Activated T-cell treated with anti-CD3 and anti-CD28 coated beads, Interleukin-2, amount 50 U/mL, for 72 hours (primary cell): ENCODE data around the gene CUTC. TPM values are rescaled to one million over a fixed set of nuclear protein-coding genes. Genes with fewer than 3 reads are reported as not detected.

Source experiments
- ATAC-seq, 2 donors: fragments of 150-1000 bp; cut with Tn5 transposase; replicated peaks in 1 of 2; 2 replicates each; pipeline ENCODE4 v1.10.0; 2021; ENCODE audit warnings: moderate library complexity in 2 of 2, mild to moderate bottlenecking in 1 of 2
- DNase-seq, 2 donors: peaks; one replicate each; pipeline ENCODE4 v3.0.0; 2021 to 2022; ENCODE audit warnings: mixed read lengths in 1 of 2
- H3K27ac Mint-ChIP-seq: one replicate; pipeline ENCODE4 v1.8.0; 2022; ENCODE audit warnings: mild to moderate bottlenecking, moderate library complexity, mixed read lengths
- H3K27me3 Mint-ChIP-seq: one replicate; pipeline ENCODE4 v1.8.0; 2022; ENCODE audit warnings: low read depth, mixed read lengths
- H3K36me3 Mint-ChIP-seq, 2 donors: one replicate each; pipeline ENCODE4 v1.8.0; 2022; ENCODE audit warnings: mixed read lengths in 2 of 2, mild to moderate bottlenecking in 1 of 2; ENCODE audit not compliant: insufficient read depth in 2 of 2
- H3K4me1 Mint-ChIP-seq: one replicate; pipeline ENCODE4 v1.8.0; 2022; ENCODE audit warnings: low read depth, mixed read lengths
- H3K4me3 Mint-ChIP-seq, 2 donors: one replicate each; pipeline ENCODE4 v1.8.0; 2022; ENCODE audit warnings: mild to moderate bottlenecking in 2 of 2, mixed read lengths in 2 of 2, moderate library complexity in 2 of 2
- H3K9me3 Mint-ChIP-seq, 2 donors: one replicate each; pipeline ENCODE4 v1.8.0; 2022; ENCODE audit warnings: mixed read lengths in 2 of 2
- total RNA-seq, 2 donors: library from RNA; stranded (reverse); gene quantifications; one replicate each; pipeline ENCODE4 v1.2.3, GENCODE V29; 2022

The CUTC gene, protein sequence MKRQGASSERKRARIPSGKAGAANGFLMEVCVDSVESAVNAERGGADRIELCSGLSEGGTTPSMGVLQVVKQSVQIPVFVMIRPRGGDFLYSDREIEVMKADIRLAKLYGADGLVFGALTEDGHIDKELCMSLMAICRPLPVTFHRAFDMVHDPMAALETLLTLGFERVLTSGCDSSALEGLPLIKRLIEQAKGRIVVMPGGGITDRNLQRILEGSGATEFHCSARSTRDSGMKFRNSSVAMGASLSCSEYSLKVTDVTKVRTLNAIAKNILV
- total RNA-seq = 10 to 100 TPM; 23.8 to 29.4 TPM

DNA sequence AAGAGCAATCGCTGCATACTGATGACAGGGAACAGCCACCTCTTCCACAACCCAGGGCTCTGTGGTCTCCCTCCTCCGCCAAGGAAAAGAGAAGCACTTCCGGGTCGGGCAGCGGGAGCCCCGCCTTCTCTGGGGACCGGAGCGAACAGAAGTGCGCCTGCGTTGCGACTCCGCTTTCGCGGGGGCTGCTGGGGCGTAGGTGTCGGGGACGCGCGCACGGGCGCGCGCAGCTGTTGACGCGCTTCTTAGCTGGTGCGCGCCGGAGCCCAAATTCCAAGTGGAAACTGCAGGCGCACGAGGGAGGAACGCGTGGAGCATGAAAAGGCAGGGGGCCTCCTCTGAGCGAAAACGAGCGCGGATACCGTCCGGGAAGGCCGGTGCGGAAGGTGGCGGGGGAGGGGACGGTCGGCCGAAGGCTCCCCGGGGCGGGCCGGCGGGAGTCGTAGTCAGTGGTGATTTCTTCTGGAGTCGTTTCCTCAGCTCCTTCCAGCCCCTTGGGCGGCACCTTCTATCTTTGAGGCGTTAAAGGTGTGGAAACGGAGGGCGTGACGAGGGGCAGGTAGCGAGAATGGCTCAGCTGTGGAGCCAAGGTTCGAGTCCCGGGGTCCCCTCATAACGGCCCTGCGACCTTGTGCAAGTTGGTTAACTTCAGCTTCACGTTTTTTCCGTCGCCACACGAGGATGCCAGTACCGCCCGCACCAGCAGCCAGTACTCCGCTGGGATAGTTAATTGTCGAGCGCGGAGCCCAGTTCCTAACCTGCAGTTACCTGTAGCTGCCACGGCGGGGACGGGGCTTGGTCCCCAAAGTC is at the start of gene CUTC, which contains the start of gene COX15:
CUTC (plus strand) TSS at position 202 of the 810 bp plus-strand sequence; CDS start at position 317, 115 bp downstream.
COX15 (minus strand) TSS at position 95 of the 810 bp plus-strand sequence; CDS start at position 17, 78 bp downstream.
- H3K27me3 Mint-ChIP-seq = no peaks in the 10 kb centered on the region
- peaks cover 8 to 26% of the 10 kb centered on the region in 2 donors for H3K36me3 Mint-ChIP-seq
- H3K4me3 Mint-ChIP-seq = peak within 1 kb of the TSS; percentile 97 to 99
- H3K27ac Mint-ChIP-seq = peak within 1 kb of the TSS; percentile 98
- DNase-seq (peak; percentile 94 to 96), ATAC-seq (peak; percentile 94)
- H3K4me1 Mint-ChIP-seq = peaks cover 39% of the 10 kb centered on the region
- no peaks in the 10 kb centered on the region for H3K9me3 Mint-ChIP-seq

DNA sequence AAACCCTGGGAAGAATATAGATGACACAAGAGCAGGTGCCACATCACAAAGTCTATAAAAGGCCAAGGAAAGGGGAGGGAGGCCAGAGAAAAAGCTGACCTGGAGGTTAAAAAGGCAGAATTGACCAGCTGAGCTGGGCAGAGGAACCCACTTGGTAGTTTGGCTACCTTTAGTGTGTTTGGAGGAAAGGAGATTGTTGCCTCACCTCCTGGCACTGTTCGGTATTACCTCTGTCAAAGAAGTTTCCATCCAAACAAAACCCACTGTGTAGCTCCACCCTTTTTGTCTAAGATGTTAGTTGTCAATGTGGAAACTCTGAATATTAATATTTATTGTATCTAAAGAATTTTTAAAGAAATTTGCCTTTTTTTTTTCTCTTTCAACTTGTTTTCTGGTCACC is 49.3 kb upstream of the CUTC start:
- H3K4me1 Mint-ChIP-seq = no peaks in the 10 kb centered on the region
- ATAC-seq (no peak), DNase-seq (no peak)
- no peak overlapping the region for H3K4me3 Mint-ChIP-seq
- peaks cover 1 to 3% of the 10 kb centered on the region in 2 donors for H3K36me3 Mint-ChIP-seq
- H3K27ac Mint-ChIP-seq = no peak overlapping the region
- no peaks in the 10 kb centered on the region for H3K27me3 Mint-ChIP-seq
- no peaks in the 10 kb centered on the region for H3K9me3 Mint-ChIP-seq

DNA sequence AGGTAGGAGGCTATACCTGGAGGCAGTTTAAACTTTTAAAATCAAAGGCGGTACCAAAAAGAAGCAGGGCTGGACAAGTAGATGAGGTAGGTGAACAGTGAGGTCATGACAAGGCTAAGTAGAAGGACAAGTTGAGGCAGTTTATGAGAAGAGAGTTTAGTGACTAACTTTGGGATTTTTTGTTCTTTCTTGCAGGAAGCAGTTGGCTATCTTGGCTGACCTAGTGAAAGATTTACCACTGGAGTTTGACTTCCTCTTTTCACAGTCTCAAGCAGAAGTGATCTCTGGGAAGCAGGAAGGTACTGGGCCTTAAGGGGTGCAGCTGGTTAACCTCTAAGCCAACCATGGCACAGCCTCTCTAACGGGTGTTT is 46.5 kb upstream of the CUTC start:
- H3K4me3 Mint-ChIP-seq = no peak overlapping the region
- no peaks in the 10 kb centered on the region for H3K4me1 Mint-ChIP-seq
- peaks cover 0 to 6% of the 10 kb centered on the region in 2 donors for H3K36me3 Mint-ChIP-seq
- H3K27me3 Mint-ChIP-seq = no peaks in the 10 kb centered on the region
- no peak for ATAC-seq
- no peak for DNase-seq
- no peak overlapping the region for H3K27ac Mint-ChIP-seq
- H3K9me3 Mint-ChIP-seq = no peaks in the 10 kb centered on the region

DNA sequence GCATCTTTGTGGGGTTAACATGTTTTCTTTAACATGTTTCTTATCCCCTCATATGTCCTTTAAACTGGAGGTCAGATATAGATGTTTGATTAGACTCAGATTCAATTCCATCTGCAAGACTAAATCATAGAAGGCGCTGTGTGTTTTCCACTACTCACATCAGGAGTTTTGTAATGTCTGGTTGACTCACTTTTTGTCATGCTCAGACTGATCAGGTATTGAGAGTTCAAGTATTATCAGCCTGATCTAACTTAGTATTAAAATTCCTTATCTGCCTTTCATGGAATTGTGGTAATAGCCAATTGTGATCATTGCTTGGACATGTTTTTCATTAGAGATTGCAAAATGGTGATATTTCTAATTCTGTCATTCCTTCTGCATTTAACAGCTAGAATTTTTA is 42.6 kb upstream of the CUTC start:
- H3K36me3 Mint-ChIP-seq = peaks cover 4 to 12% of the 10 kb centered on the region in 2 donors
- H3K27ac Mint-ChIP-seq = no peak overlapping the region
- no peak overlapping the region for H3K4me3 Mint-ChIP-seq
- ATAC-seq (no peak), DNase-seq (no peak)
- H3K9me3 Mint-ChIP-seq = no peaks in the 10 kb centered on the region
- H3K4me1 Mint-ChIP-seq = no peaks in the 10 kb centered on the region
- H3K27me3 Mint-ChIP-seq = no peaks in the 10 kb centered on the region

DNA sequence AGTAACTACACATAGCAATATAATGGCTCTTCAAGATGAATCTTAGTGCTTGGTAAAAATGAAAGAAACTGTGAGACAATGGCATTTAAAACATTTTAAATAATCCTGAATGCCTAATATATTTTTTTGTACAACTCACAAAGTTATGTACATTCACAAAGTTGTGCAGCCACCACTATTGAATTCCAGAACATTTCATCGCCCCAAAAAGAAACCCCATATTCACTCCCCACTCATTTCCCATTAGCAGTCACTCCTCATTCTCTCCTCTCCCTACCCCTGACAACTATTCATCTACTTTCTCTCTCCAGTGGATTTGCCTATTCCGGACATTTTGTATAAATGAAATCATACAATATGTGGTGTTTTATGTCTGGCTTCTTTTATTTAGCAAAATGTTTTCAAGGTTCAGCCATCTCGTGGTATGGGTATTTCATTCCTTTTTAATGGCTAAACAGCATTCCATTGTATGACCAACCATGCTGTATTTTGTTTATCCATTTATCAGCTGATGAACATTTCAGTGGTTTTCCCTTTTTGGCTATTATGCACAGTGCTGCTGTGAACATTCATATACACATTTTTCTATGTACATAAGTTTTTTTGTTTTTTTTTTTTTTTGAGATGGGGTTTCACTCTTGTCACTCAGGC is 38.0 kb upstream of the CUTC start:
- no peak overlapping the region for H3K27ac Mint-ChIP-seq
- DNase-seq = no peak
- H3K9me3 Mint-ChIP-seq = no peaks in the 10 kb centered on the region
- H3K4me3 Mint-ChIP-seq = no peak overlapping the region
- no peaks in the 10 kb centered on the region for H3K4me1 Mint-ChIP-seq
- no peaks in the 10 kb centered on the region for H3K27me3 Mint-ChIP-seq
- H3K36me3 Mint-ChIP-seq = peaks cover 4 to 10% of the 10 kb centered on the region in 2 donors
- no peak for ATAC-seq

DNA sequence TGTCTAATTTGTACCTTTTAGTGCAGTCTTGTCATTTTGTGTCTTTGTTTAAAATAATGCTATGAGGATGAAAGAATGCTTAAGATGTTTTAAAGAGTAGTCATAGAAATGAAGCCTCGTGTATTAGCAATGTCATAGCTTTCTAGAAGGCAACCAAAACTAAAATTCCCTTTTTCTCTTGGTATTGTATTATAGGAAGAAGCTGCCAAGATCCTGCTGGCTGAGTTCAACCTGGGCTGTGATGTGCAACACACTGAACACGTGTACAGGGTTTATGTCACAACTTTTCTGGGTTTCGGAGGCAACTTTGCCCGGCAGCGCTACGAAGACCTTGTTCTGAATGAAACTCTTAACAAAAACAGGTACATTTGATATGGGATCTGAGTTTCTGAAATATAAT is 36.3 kb upstream of the CUTC start:
- Mint-ChIP-seq H3K27me3 (no peaks in the 10 kb centered on the region), H3K4me1 (no peaks in the 10 kb centered on the region), H3K4me3 (no peak overlapping the region), H3K27ac (no peak overlapping the region), H3K9me3 (no peaks in the 10 kb centered on the region), H3K36me3 (peaks cover 6 to 10% of the 10 kb centered on the region in 2 donors)
- ATAC-seq = no peak
- no peak for DNase-seq

DNA sequence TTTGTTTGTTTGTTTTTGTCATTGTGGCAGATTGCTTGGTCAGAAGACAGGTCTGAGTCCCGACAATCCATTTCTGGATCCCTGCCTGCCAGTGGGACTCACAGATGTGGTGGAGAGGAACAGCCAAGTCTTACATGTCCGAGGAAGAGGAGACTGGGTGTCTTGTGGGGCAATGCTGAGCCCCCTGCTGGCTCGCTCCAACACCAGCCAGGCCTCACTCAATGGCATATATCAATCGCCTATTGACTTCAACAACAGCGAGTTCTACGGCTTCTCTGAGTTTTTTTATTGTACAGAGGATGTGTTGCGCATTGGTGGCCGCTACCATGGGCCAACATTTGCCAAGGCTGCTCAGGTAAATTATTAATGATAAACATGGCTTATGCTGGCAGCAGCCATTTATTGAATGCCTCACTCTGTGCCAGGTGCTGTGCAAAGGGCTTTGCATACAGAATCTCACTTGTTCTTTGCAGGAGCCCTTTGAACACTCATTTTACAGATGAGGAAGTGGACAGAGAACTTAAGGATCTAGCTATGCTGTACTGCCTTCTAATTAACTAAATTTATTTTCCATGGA is 33.4 kb upstream of the CUTC start:
- H3K4me1 Mint-ChIP-seq = no peaks in the 10 kb centered on the region
- H3K27me3 Mint-ChIP-seq = no peaks in the 10 kb centered on the region
- no peak overlapping the region for H3K27ac Mint-ChIP-seq
- DNase-seq = no peak
- H3K36me3 Mint-ChIP-seq = peaks cover 4 to 7% of the 10 kb centered on the region in 2 donors
- no peak for ATAC-seq
- H3K9me3 Mint-ChIP-seq = no peaks in the 10 kb centered on the region
- no peak overlapping the region for H3K4me3 Mint-ChIP-seq

DNA sequence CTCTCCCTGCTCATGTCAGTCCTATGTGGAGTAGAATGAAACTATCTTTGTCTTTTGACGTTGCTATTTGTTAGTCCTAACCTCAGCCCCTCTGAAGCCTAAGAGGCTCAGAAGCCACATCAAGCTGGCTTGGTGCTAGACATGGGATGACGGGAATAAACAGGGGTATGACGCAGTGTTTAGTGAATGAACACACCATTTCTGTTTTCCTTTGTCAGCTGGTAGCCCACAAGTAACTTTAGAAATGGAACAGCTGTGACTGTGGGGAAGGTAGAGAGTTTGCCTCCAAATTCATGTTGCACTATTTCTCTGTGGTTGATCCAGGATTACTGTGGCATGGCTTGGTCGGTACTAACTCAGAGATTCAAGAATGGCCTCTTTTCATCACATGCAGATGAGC is 31.4 kb upstream of the CUTC start:
- no peaks in the 10 kb centered on the region for H3K27me3 Mint-ChIP-seq
- no peak overlapping the region for H3K4me3 Mint-ChIP-seq
- no peak for DNase-seq
- no peak overlapping the region for H3K27ac Mint-ChIP-seq
- ATAC-seq = no peak
- peaks cover 4 to 7% of the 10 kb centered on the region in 2 donors for H3K36me3 Mint-ChIP-seq
- H3K4me1 Mint-ChIP-seq = no peaks in the 10 kb centered on the region
- H3K9me3 Mint-ChIP-seq = no peaks in the 10 kb centered on the region

DNA sequence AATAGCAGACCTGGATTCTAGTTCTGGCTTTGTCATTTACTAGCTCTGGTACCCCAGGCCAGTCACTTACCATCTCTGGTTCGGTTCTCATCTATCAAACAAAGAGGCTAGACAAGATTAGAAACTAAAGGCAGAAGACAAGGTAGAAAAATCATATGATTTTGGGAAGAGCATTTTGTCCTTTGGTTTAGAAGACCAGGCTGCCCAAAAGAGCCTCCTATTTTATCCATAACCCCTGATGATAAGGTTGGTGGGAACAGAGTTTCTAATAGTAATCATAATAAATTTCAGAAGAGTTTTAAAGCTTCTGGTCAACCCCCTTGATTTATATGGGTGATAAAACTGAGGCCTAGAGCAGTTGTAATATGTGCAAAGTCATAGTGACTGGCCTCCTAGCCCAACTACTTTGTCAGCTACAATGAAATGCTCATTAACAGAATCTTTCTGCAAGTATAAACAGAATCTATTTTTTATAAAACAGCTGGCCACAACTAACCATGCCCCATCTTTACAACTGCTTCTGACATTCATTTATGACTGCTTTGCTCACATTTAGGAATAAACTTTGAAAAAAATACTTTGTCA is 23.5 kb upstream of the CUTC start:
- Mint-ChIP-seq H3K27ac (no peak overlapping the region), H3K9me3 (no peaks in the 10 kb centered on the region), H3K27me3 (no peaks in the 10 kb centered on the region), H3K4me3 (no peak overlapping the region), H3K4me1 (peaks cover 20% of the 10 kb centered on the region), H3K36me3 (peaks cover 2 to 5% of the 10 kb centered on the region in 2 donors)
- ATAC-seq (no peak), DNase-seq (no peak)

DNA sequence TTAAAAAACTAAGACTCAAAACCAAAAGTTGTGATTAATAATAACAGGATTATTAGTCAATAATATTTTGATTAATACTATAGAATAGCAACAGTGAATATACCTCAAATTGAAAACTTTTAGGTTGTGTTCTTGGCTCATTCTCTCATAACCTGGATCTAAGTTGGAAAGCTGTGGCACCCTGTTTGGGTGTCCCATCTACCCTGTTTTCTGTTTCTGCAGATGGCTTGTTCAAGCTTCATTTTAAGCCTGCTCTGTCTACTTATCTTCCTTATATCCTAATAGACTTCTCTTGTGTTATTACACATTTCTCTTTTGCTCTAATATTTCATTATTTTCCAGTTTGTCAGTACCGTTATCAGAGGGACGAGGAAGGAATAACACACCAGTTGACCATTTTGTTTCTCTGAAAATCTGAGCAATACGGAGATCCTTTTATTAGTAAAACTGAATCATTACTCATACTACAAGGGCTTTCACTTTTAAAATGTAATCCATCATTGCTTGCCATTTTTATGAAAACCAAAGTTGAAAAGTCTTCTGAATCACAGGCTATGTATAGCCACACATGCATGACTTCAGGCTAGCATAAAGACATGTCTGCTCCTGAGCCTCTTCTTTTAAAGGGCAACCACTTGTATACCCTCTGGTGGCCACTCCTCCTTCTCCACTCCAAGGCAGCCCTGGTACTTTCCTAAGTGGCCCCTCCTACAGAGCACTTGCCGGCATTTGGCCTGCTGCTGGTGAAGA is 22.4 kb upstream of the CUTC start:
- peak overlapping the region in 1 of 2 donors; percentile 64 for H3K4me3 Mint-ChIP-seq
- H3K4me1 Mint-ChIP-seq = peaks cover 20% of the 10 kb centered on the region
- peaks cover 2 to 5% of the 10 kb centered on the region in 2 donors for H3K36me3 Mint-ChIP-seq
- H3K27ac Mint-ChIP-seq = peak overlapping the region; percentile 80
- ATAC-seq (peak; percentile 91 to 93), DNase-seq (peak; percentile 8)
- no peaks in the 10 kb centered on the region for H3K27me3 Mint-ChIP-seq
- H3K9me3 Mint-ChIP-seq = no peaks in the 10 kb centered on the region

DNA sequence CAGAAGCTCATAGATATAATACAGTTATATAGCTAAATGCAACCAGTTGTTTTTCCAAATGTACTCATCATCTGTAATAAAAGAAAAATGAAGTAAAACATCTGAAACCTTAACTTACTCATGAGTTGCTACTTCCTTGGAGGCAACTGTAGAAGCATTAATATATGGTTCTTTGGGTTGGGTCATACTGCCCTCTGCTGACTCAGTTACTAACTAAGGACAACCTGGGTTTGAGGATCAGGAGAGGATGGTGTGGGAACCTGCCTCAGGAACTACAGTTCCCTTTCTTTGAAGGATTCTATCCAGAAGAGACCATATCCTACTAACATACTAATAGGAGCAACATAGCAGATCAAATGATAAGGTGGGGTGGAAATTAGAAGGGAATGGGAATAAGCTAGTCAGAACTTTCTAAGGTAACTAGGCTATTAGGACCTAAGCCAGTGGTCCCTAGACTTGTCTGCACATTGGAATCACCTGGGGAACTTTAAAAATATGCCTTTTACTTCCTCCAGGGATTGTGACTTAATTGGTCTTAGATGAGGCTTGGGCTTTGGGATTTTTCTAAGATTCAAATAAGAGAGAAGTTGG is 20.8 kb upstream of the CUTC start:
- H3K27ac Mint-ChIP-seq = no peak overlapping the region

DNA sequence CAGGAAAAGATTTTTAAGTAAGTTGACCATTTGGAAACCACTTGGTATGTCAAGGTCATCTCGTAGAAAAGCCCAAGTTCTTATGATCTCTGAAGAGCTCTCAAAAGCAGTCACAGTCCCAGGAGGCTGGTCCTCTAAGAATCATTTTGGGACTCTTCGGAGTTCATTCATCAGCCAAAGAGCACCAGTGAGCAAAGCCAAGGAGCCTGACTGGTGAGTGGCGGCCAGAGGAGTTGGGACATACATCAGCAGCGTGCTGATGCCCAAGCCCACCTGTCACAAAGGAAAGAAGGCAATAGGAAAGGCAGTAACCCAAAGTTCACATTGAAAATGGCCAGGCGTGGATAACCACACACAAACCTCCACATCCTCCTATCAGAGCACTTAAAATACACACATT is 17.6 kb upstream of the CUTC start:
- H3K4me3 Mint-ChIP-seq = no peak overlapping the region
- no peaks in the 10 kb centered on the region for H3K9me3 Mint-ChIP-seq
- no peak overlapping the region for H3K27ac Mint-ChIP-seq
- ATAC-seq (no peak), DNase-seq (no peak)
- peaks cover 19% of the 10 kb centered on the region for H3K4me1 Mint-ChIP-seq
- peaks cover 6 to 10% of the 10 kb centered on the region in 2 donors for H3K36me3 Mint-ChIP-seq
- H3K27me3 Mint-ChIP-seq = no peaks in the 10 kb centered on the region

More for the DNA sequence above, 20.8 kb upstream of the CUTC start:
- H3K36me3 Mint-ChIP-seq = peaks cover 2 to 8% of the 10 kb centered on the region in 2 donors
- ATAC-seq = peak; percentile 61
- no peak overlapping the region for H3K4me3 Mint-ChIP-seq
- no peaks in the 10 kb centered on the region for H3K27me3 Mint-ChIP-seq
- peak; percentile 32 to 34 for DNase-seq
- H3K9me3 Mint-ChIP-seq = no peaks in the 10 kb centered on the region
- peaks cover 20% of the 10 kb centered on the region for H3K4me1 Mint-ChIP-seq
